ENCODE data around the gene MORC1. TPM values are rescaled to one million over a fixed set of nuclear protein-coding genes. Genes with fewer than 3 reads are reported as not detected.
"Not testable (repeated sequence)": the region's sequence is repeated elsewhere in the genome, so short reads cannot be mapped to it uniquely, and the experiment has no call there.

MORC1 gene, protein sequence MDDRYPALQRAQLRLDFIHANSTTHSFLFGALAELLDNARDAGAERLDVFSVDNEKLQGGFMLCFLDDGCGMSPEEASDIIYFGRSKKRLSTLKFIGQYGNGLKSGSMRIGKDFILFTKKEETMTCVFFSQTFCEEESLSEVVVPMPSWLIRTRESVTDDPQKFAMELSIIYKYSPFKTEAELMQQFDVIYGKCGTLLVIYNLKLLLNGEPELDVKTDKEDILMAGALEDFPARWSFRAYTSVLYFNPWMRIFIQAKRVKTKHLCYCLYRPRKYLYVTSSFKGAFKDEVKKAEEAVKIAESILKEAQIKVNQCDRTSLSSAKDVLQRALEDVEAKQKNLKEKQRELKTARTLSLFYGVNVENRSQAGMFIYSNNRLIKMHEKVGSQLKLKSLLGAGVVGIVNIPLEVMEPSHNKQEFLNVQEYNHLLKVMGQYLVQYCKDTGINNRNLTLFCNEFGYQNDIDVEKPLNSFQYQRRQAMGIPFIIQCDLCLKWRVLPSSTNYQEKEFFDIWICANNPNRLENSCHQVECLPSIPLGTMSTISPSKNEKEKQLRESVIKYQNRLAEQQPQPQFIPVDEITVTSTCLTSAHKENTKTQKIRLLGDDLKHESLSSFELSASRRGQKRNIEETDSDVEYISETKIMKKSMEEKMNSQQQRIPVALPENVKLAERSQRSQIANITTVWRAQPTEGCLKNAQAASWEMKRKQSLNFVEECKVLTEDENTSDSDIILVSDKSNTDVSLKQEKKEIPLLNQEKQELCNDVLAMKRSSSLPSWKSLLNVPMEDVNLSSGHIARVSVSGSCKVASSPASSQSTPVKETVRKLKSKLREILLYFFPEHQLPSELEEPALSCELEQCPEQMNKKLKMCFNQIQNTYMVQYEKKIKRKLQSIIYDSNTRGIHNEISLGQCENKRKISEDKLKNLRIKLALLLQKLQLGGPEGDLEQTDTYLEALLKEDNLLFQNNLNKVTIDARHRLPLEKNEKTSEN
- polyA plus RNA-seq (ENCODE audit: insufficient read length in 3 of 3): under 1 TPM; 0.49 to 0.68 (median 0.61) TPM

DNA sequence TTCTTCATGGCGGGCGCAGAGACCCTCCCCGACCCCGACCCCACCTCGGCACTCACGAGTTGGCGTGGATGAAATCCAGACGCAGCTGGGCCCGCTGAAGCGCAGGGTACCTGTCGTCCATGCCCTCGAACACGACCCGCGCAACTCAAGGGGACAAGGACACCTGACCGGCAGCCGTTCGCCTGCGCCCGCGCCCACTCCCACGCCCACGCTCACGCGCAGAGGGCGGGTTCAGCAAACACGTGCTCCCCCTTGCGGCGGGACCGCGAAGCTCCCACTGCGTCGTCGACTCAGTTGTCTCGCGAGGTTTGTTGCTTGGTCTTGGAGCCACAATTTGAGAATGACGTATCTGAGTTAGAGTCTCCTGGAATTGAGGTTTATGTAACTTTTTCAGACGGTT lies at the start of gene MORC1:
Gene MORC1 (minus strand): TSS at position 196 of the 400 bp plus-strand sequence. CDS start 75 bp downstream, at position 121.
- no peak for DNase-seq (ENCODE audit: low read depth in 3 of 3, low spot score in 2 of 3)

- no peak for DNase-seq (ENCODE audit: low read depth in 3 of 3, low spot score in 2 of 3)
Measured at GRCh38 chr3:109165905-109166304, 48.0 kb upstream of the MORC1 start.

GRCh38 chr3:109161487-109162123 lies 43.7 kb upstream of the MORC1 start:
- no peak for DNase-seq (ENCODE audit: low read depth in 3 of 3, low spot score in 2 of 3)

GRCh38 chr3:109155828-109156227 lies 37.9 kb upstream of the MORC1 start:
- no peak for DNase-seq (ENCODE audit: low read depth in 3 of 3, low spot score in 2 of 3)

- no peak for DNase-seq (ENCODE audit: low read depth in 3 of 3, low spot score in 2 of 3)
Measured at GRCh38 chr3:109154979-109155378, 37.0 kb upstream of the MORC1 start.

GRCh38 chr3:109152320-109152719 lies 34.4 kb upstream of the MORC1 start:
- DNase-seq (ENCODE audit: low read depth in 3 of 3, low spot score in 2 of 3): no peak

DNA sequence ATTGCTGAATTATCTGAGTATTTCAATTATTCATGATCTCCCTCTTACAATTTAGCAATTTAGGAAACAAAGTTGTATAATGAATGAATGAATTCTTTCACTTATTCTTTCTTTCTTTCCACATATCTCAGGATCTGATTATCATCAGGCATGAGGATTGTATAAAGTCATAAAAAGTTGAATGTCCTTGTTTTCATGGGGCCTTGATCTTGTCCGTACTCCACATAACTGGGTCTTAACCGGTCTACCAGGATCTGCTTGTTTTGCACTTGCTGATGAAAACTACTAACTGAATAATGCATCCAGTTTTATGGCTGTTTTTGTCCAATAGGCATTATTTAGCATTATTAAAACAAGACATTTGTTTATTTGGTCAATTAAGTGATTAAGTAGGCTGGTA lies 31.1 kb upstream of the MORC1 start:
- DNase-seq (ENCODE audit: low read depth in 3 of 3, low spot score in 2 of 3): no peak

- no peak for DNase-seq (ENCODE audit: low read depth in 3 of 3, low spot score in 2 of 3)
Measured at GRCh38 chr3:109143646-109144045, 25.7 kb upstream of the MORC1 start.

- no peak for DNase-seq (ENCODE audit: low read depth in 3 of 3, low spot score in 2 of 3)
Measured at GRCh38 chr3:109140318-109140717, 22.4 kb upstream of the MORC1 start.

DNA sequence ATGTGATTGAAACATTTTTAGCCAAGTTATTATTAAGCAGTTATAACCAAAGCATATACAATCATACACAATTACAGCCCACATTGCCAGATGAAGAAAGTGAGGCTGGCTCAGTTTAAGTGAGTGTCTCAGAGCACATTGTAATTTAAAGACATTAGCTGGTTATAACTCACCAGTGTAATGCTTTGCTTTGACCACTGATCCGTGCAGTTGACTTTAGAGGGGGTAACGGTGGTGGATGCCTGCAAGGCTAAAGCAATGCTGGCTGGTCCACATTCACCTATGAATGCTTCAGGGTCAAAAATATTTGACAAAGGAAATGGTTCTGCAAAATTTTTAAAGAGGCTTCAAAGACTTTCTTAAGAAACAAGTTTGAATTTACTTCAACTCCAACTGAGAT lies 19.8 kb upstream of the MORC1 start:
- DNase-seq (ENCODE audit: low read depth in 3 of 3, low spot score in 2 of 3): peak in 2 of 3 donors; percentile 42 to 63

DNA sequence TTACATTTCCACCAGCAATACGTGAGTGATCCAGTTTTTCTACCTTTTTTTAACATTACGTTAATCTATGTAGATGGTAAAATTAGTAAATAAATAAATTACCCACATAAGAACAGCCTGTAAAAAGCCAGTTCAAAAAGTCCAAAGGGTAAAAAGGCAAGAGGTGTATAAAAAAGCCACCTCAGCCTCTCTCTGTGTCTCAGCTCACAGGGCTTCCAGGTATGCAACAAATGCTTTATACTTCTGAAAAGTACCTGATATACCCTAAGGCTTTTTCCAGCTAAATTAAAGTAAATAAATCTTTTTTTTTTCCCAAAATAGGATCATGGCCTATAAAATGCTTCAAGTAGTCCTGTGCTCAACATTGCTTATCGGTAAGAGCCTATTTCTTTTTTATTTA lies 18.6 kb upstream of the MORC1 start, which contains the start of gene C3orf85:
Gene C3orf85 (plus strand): TSS at position 197 of the 400 bp plus-strand sequence. CDS start 129 bp downstream, at position 326.
- DNase-seq (ENCODE audit: low read depth in 3 of 3, low spot score in 2 of 3): no peak

DNA sequence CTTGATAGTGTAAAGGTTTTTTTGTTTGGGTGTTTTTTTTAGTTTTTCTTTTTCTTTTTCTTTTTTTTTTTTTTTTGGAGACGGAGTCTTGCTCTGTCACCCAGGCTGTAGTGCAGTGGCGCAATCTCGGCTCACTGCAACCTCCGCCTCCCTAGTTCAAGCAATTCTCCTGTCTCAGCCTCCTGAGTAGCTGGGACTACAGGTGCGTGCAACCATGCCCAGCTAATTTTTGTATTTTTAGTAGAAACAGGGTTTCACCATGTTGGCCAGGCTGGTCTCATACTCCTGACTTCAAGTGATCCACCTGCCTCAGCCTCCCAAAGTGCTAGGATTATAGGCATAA lies 15.5 kb upstream of the MORC1 start:
- DNase-seq (ENCODE audit: low read depth in 3 of 3, low spot score in 2 of 3): not testable (repeated sequence)

DNA sequence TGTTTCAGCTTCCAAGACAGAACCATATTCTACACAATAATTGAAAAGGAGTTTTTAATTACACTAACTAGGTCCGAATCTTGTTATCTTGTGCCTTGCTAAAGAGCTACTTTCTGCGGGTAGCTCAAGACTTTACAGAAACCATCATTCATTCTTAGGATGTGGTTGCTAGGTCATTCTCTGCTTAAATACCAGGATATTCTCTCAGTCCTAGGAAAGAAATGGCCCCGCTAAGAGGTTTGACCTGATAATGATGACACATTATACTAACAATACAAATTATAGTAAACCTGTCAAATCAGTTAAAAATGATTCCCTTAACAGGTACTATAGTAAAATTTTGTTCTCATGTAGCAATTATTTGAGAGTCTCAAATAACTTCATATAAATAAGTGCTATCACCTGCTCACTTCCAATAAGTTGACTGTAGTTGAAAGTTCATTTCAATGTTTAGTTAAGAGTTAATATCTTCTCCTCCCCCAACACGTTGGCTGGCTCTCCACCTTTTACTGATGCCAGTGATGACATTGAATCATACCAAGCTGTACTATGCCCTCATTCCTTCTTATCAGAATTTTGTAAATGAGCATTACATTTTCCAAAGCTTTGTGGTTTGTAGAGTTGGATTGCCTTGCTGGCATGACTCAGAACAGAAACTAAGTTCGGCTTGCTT lies 15.0 kb upstream of the MORC1 start:
- no peak for DNase-seq (ENCODE audit: low read depth in 3 of 3, low spot score in 2 of 3)

DNA sequence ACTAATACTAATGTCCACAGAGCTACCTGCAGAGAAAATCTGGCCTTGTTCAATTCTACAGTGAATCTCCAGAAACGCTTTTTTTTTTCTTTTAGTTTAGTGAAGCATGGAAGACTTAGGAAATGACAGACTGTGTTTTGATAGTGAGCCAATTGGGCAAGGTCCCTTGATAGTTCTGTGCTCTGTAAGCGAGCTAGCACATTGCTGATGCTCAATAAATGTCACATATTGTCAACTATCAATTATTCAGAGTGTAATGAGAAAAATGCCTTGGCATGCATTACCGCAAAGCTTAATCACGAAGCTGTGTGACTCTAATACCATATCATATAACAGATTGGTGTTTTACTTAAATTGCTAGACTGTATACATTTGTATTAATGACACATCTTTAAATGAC lies 13.3 kb upstream of the MORC1 start:
- no peak for DNase-seq (ENCODE audit: low read depth in 3 of 3, low spot score in 2 of 3)

GRCh38 chr3:109127553-109127952 lies 9.6 kb upstream of the MORC1 start:
- no peak for DNase-seq (ENCODE audit: low read depth in 3 of 3, low spot score in 2 of 3)

- DNase-seq (ENCODE audit: low read depth in 3 of 3, low spot score in 2 of 3): no peak
Measured at GRCh38 chr3:109125902-109126301, 8.0 kb upstream of the MORC1 start.

GRCh38 chr3:109122690-109123089 lies 4.8 kb upstream of the MORC1 start:
- DNase-seq (ENCODE audit: low read depth in 3 of 3, low spot score in 2 of 3): no peak

DNA sequence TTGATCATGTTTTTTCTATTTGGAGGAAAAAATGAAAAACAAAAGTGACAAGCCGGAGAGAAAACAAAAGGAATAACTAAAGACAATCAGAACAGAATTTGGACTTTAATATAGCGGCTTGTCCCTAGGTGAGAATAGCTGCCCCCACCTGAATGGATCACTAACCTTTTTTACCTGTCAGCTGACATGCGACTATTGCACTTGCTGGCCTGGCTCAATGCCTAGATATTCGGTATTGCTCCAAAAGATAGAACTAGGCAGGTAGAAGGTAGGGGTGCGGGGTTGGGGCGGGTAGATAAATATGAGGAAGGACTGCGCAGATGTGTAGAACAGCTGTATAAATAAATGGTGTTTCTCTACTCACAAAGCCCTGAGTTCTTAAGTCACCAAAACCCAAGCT lies 650 bp upstream of the MORC1 start:
- no peak for DNase-seq (ENCODE audit: low read depth in 3 of 3, low spot score in 2 of 3)

DNA sequence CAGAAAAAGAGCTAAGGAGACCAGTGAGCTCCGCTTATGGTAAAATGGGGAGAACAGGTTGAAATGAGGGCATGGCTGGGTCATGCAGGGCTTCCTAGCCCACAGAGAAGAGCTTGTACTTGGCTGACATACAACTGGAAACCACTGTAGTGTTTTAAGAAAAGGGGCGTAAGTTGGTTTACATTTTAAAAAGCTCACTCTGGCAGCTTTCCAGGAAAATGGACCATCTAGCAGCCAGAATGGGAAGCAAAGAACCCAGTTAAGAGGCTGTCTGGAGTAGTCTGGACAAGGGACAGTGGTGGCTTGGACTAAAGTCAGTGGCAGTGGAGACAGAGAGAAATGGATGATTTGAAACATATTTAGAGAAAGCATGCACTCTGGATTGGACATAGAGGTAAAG lies 1.9 kb downstream of the MORC1 start:
- DNase-seq (ENCODE audit: low read depth in 3 of 3, low spot score in 2 of 3): no peak

DNA sequence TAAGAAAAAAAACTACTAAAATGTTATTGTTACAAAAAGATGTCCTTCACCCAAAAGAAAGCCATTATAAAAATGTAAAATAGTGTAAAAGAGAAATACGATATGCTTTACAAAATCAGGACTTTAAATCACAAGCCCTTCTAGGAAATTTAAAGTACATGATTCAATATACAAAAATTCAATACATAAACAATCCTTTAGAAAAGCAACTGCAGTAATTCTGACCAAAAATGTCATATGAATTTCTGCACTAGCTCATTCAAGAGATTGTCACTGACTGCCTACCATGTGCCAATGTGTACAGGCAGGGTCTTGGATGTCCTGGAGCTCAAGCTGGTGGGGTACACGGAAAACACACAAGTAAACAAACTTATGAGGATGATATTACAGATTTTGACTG lies 2.5 kb downstream of the MORC1 start:
- no peak for DNase-seq (ENCODE audit: low read depth in 3 of 3, low spot score in 2 of 3)
